Measurements from ENCODE around the gene LHPP. TPM values are rescaled to one million over a fixed set of nuclear protein-coding genes. Genes with fewer than 3 reads are reported as not detected.

Gene LHPP
- total RNA-seq, 1 donor from 2014 or later, result 18.8 TPM

GRCh38 chr10:124573726-124574455 lies 112.3 kb downstream of the LHPP start:
- Mint-ChIP-seq H3K4me3 (ENCODE audit: unreplicated experiment) (no peak overlapping the region), H3K27me3 (ENCODE audit: unreplicated experiment) (peaks cover 11% of the 10 kb centered on the region), H3K9me3 (ENCODE audit: unreplicated experiment) (no peaks in the 10 kb centered on the region), H3K27ac (ENCODE audit: unreplicated experiment) (no peak overlapping the region), H3K4me1 (ENCODE audit: unreplicated experiment) (no peaks in the 10 kb centered on the region), H3K36me3 (ENCODE audit: unreplicated experiment) (no peaks in the 10 kb centered on the region)
- no peak for DNase-seq (ENCODE audit: extremely low spot score, unreplicated experiment)
- TF ChIP-seq, protein P1, sequence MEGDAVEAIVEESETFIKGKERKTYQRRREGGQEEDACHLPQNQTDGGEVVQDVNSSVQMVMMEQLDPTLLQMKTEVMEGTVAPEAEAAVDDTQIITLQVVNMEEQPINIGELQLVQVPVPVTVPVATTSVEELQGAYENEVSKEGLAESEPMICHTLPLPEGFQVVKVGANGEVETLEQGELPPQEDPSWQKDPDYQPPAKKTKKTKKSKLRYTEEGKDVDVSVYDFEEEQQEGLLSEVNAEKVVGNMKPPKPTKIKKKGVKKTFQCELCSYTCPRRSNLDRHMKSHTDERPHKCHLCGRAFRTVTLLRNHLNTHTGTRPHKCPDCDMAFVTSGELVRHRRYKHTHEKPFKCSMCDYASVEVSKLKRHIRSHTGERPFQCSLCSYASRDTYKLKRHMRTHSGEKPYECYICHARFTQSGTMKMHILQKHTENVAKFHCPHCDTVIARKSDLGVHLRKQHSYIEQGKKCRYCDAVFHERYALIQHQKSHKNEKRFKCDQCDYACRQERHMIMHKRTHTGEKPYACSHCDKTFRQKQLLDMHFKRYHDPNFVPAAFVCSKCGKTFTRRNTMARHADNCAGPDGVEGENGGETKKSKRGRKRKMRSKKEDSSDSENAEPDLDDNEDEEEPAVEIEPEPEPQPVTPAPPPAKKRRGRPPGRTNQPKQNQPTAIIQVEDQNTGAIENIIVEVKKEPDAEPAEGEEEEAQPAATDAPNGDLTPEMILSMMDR (IDR thresholded peaks at IDR 0.05), result no peak

- Mint-ChIP-seq H3K9me3 (ENCODE audit: unreplicated experiment) (no peaks in the 10 kb centered on the region), H3K27ac (ENCODE audit: unreplicated experiment) (no peak overlapping the region), H3K4me3 (ENCODE audit: unreplicated experiment) (no peak overlapping the region), H3K36me3 (ENCODE audit: unreplicated experiment) (no peaks in the 10 kb centered on the region), H3K4me1 (ENCODE audit: unreplicated experiment) (no peaks in the 10 kb centered on the region), H3K27me3 (ENCODE audit: unreplicated experiment) (peaks cover 11% of the 10 kb centered on the region)
- DNase-seq (ENCODE audit: extremely low spot score, unreplicated experiment), result no peak
- TF ChIP-seq, protein P1 (IDR thresholded peaks at IDR 0.05), result no peak
Observed at GRCh38 chr10:124574456-124575070, 112.9 kb downstream of the LHPP start.

GRCh38 chr10:124575107-124576035 lies 113.7 kb downstream of the LHPP start:
- no peak overlapping the region for H3K4me3 Mint-ChIP-seq (ENCODE audit: unreplicated experiment)
- H3K27ac Mint-ChIP-seq (ENCODE audit: unreplicated experiment), result no peak overlapping the region
- no peaks in the 10 kb centered on the region for H3K36me3 Mint-ChIP-seq (ENCODE audit: unreplicated experiment)
- H3K9me3 Mint-ChIP-seq (ENCODE audit: unreplicated experiment), result no peaks in the 10 kb centered on the region
- TF ChIP-seq, protein P1 (IDR thresholded peaks at IDR 0.05), result no peak
- H3K4me1 Mint-ChIP-seq (ENCODE audit: unreplicated experiment), result no peaks in the 10 kb centered on the region
- H3K27me3 Mint-ChIP-seq (ENCODE audit: unreplicated experiment), result peaks cover 11% of the 10 kb centered on the region
- no peak for DNase-seq (ENCODE audit: extremely low spot score, unreplicated experiment)

DNA sequence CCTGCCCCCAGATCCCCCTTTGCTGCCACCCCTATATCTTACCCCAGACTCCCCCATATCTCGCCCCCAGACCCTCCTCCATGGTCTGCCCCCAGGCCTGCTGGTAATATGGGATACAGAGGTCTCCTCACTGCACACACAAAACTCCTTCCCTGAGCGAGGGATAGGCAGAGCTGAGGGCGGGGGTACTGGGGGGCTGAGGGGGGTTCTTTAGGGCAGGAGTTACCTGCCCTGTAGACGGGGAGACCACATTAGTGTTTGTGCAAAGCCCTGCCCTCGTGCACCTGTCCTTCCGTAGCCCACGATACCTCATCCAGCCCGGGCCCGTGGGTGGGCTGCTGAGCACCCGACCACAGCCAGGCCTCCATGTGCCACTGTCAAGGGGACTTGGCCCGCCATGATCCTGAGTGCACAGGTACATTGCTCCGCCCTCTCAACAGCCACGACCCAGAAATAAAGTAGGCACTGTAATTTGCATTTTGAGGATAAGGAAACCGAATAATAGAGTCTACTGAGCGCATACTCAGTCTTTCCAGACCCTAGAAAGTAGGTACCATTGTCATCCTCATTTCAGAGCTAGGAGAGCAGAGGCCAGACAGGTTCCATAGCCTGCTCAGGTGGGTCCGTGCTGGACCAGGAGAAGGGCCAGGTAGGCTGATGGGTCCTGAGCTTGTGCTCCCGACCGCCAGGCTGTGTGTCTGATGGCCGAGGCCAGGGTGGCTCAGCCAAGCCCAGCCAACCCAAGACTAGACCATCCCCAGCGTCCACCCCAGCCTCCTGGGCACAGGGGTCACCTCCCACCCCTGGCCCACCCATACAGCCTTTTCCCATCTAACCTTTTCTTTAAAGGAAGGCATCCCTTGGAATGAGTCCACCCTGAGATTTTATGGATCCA lies 115.2 kb downstream of the LHPP start:
- no peak overlapping the region for H3K27ac Mint-ChIP-seq (ENCODE audit: unreplicated experiment)
- DNase-seq (ENCODE audit: extremely low spot score, unreplicated experiment), result no peak
- TF ChIP-seq, protein P1 (IDR thresholded peaks at IDR 0.05), result no peak

More for the DNA sequence above, 115.2 kb downstream of the LHPP start:
- no peaks in the 10 kb centered on the region for H3K4me1 Mint-ChIP-seq (ENCODE audit: unreplicated experiment)
- peaks cover 7% of the 10 kb centered on the region for H3K27me3 Mint-ChIP-seq (ENCODE audit: unreplicated experiment)
- no peak overlapping the region for H3K4me3 Mint-ChIP-seq (ENCODE audit: unreplicated experiment)
- peaks cover 5% of the 10 kb centered on the region for H3K9me3 Mint-ChIP-seq (ENCODE audit: unreplicated experiment)
- no peaks in the 10 kb centered on the region for H3K36me3 Mint-ChIP-seq (ENCODE audit: unreplicated experiment)

Measured in osteocyte (in vitro differentiated cells).